HG02885 (cell line): ENCODE results near the gene PHTF2.
A peak's percentile ranks its signal among the peaks of the same experiment; 100 is the strongest.

Source experiments
- ATAC-seq: cut with Tn5 transposase; IDR thresholded peaks from one replicate; pipeline ENCODE4 v1.9.1; 2021; ENCODE audit warnings: mild to moderate bottlenecking; ENCODE audit not compliant: unreplicated experiment, poor library complexity

PHTF2 gene

GRCh38 chr7:77912293-77912692 is 113.7 kb downstream of the PHTF2 start:
- ATAC-seq = no peak

DNA sequence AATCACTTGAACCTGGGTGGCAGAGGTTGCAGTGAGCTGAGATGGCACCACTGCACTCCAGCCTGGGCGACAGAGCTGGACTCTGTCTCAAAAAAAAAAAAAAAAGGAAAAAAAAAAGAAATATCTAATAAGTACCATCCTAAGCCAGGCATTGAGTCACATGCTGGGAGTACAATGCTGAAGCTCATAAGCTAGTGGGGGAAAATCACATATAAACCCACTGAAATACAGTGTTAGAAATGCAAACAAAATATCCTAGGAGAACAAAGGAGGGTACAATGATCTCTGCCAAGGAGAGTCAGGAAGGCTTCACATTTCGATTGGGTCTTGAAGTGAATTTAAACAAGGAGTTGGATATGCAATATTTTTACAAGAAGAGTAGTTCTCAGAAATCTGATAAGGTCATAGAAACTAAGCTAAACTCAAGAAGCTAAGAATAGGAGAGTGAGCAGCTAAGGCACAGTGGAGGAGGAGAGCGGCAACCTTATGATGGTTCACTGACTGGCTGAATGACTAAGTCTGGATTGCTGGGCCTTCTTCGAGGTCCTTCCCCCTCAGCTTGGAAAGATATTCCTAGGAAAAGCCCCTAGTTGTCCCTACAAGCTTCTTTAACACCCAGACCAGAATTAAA is 115.5 kb downstream of the PHTF2 start:
- no peak for ATAC-seq

- ATAC-seq = no peak
Observed at GRCh38 chr7:77917500-77918262, 119.1 kb downstream of the PHTF2 start.

GRCh38 chr7:77918676-77919075 is 120.1 kb downstream of the PHTF2 start:
- ATAC-seq = no peak

DNA sequence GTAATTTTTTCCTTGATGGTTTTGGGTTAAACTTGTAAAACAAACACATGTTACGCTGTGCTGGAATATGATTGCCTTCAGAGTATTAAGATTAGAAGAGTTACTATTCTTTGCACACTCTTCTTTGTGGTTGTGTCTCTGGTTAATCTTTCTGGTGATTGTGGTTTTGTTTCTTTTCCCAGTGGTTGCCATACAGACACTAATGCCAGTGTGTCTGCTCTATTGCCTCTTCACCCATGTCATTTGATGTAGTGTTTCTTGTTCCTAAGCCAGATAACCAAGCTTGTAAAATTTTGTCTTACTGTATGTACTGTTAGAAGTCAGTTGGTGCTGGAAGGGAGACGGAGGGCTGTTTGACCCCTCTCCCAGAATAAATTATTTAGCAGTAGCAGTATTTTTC is 124.8 kb downstream of the PHTF2 start:
- ATAC-seq = no peak

- no peak for ATAC-seq
Observed at GRCh38 chr7:77930496-77930895, 131.9 kb downstream of the PHTF2 start.

GRCh38 chr7:77931841-77932240 is 133.3 kb downstream of the PHTF2 start:
- ATAC-seq = no peak

DNA sequence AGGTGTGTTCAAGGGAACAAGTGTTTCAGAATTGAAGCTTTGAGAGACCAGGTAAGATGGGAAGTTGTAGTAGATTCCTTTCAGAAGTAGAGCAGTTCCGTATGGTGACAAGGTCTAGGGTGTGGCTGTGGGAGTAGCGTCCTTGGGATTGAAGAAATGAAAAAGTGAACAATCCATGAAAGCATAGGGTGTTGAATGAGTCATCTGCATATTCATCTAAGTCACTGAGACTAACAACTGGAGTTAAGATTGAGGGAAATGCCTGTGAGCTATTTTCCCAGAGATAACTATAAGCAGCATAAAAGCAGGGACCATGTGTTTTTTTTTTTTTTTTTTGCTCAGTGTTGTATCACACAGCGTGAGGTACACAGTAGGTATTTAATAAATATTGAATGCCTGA is 134.8 kb downstream of the PHTF2 start:
- no peak for ATAC-seq

DNA sequence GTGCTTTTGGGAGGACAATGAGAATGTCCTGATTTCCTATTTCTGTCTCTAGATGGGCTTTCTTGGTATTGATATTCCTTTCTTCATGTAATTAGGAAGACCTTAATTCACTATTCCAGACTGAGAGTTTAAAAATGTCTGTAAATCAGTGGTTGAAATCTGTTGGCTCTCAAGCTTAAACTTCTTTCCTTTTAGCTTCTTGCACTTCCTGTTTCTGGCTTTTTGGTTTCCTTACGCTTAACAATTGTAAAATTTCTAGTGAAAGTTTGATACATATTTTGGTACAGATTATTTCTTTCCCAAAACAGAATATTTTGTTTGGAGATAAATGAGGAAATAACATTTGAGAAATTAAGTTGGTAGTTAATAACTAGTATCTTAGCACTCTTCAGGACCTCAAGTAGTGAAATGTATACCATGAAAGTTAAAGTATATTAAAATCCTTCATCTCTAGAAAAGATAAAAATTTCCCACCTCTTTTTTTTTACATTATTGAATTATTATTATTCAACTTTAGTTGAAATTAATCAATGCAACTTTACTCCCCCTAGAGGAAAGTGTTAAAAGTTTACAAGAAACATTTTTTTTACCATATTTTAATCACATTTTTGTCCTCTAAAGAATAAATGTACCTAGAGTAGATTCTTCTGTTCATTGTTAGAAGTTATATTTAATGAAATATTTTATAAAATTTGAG is 137.2 kb downstream of the PHTF2 start:
- ATAC-seq = no peak

DNA sequence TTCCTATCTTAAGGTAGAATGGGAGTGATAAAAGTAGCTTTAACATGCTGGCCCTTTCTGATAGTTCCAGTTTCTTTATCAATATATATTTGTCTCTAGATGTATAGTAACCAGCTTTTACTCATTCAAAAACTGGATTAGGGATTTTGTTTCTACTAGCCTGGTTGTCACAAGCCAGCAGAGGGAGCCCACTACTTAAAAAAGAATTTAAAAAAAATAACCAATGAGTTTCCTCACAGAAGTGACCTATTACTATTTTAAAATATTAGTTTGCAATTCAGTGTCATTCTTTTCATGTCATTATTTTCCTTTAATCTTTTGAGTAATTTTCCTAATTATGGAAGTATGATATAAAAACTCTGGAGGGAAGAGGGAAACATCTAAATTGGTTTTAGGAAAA is 142.1 kb downstream of the PHTF2 start:
- peak; percentile 69 for ATAC-seq

DNA sequence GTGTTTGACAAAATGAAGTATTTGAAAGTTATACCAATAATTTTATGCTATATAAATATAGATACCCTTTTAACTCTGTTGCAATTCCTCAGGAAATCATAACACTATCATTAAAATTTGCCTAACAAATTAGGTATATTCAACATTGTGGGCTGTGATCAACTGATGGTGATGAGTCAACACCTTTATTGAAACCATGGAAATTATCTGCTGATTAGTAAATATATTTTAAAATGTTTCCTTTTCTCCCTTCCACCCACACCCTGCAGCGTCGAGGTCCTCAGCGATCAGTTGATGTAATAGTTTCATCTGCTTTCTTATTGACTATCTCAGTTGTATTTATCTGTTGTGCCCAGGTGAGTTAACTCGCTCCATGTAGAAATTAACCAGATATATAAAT is 143.9 kb downstream of the PHTF2 start:
- ATAC-seq = no peak

DNA sequence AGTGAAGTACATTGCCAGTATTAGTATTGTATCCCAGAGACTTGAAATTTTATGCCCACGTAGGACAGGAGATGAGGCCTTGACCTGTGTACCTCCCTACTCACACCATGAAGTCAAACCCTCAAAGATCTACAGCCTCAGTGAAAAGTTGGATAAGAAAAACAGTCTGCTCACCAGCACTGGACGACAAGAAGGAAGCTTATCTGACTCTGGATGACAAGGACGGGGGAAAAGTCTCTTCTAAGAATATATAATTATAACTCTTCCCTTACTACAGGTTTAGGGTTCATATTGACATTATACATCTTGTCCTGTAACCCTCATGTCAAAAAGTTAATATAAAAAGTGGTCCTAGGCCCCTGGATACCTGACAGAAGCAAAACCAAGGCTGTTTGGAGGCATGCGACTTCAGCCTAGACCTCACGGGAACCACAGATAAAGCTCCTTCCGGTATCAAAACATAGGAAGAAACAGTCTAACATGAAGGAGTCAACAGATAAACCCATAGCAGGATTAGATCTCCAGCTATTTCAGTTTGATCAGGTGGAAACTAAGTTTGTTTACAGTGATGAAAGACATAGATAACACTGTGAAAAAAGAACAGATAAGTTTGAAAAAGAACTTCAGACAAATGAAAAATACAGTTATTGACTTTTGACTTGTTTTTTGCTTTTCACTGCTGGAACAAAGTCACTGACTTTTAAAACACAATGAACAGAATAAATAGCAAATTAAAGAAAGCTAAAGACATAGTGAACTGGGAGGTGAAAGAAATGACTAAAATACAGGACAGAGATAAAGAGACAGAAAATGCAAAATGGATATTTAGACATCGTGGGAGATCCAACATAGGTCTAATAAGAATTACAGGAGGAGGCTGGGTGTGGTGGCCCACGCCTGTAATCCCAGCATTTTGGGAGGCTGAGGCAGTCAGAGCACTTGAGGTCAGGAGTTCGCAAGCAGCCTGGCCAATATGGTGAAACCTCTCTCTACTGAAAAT is 145.9 kb downstream of the PHTF2 start:
- no peak for ATAC-seq

DNA sequence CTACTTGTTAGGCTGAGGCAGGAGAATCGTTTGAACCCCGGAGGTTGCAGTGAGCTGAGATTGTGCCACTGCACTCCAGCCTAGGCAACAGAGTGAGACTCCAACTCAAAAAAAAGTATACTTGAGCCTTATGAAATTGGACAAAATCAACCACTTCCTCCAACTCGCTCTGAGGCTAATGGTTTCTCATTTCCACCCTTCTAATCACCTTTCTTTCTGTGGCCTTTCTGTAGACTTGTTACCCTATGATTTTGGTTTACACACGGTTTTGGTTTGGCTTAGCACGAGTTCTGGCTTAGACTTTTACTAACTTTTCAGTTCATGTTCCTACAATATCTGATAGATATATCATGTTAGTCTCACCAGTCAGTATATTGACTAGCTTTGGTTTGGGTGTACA is 152.0 kb downstream of the PHTF2 start:
- peak; percentile 72 for ATAC-seq

DNA sequence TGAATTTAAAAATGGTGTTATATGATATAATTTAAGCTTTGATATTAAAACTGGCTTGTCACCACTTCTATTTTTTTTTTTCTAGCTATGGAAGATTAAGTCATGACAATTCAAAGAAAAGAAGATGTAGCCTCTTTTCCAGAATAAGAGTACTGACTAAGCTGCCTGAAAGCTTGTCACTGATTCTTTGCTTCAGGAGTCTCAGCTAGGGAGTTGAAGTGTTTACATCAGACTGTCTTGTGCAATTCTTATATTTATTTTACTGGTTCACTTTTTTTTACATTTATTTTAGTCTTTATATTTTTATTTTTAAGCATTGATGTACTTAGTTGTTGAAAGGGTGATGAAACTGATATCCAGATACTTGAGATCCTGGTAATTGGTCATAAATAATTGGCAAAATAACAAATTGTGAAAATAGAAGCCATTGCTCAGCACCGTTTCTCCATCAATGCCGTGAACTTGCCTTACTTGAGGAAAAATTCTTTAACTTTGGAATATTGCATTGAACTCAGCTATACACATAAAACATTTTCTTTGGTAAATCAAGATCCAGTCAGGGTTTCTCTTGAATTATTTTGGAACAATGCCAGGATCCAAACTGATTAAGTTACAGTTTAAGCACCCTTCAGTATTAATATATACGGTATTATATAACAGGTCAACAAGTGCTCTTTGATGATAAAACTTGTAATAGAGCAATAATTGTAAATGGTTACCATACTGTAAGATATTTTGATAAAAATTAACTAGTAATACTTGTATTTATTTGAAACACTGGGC is 156.4 kb downstream of the PHTF2 start:
- no peak for ATAC-seq

GRCh38 chr7:77958436-77958835 is 159.9 kb downstream of the PHTF2 start:
- ATAC-seq = no peak

GRCh38 chr7:77959080-77959479 is 160.5 kb downstream of the PHTF2 start:
- ATAC-seq = no peak

- no peak for ATAC-seq
Observed at GRCh38 chr7:77960336-77960735, 161.8 kb downstream of the PHTF2 start.

DNA sequence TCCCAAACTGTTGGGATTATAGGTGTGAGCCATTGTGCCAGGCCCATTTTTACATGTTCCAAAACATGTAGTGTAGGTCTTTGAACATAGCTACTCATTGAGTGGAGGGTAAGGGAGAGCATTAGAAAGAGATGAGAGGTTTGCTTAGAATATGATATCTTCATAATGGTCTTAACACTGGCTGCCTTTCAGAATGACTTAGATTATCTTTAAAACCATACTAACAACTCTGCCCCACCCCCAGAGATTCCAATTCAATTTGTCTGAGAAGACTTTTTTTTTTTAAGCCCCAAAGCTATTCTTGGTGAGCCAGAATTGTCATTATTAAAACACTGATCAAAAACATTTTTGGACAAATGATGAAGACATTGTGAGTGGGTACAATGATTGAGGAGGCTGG is 168.9 kb downstream of the PHTF2 start:
- no peak for ATAC-seq

- no peak for ATAC-seq
Observed at GRCh38 chr7:77971726-77972125, 173.2 kb downstream of the PHTF2 start.
